C1 segment of cervical spinal cord (tissue), 14 donors: ENCODE measurements around the gene STAT6.
A peak's percentile ranks its signal among the peaks of the same experiment; 100 is the strongest.

Experiments used
- DNase-seq, 14 donors: peaks; one replicate each; lab custom pipeline; 2025; lab: John Stamatoyannopoulos, UW

Gene STAT6

GRCh38 chr12:57146961-57147944, 36.1 kb upstream of the STAT6 start, which contains the start of gene LRP1-AS:
Gene LRP1-AS (minus strand): TSS chr12:57147619.
- peak in 6 of 14 donors; percentile 18 to 47 (median 40) for DNase-seq

DNA sequence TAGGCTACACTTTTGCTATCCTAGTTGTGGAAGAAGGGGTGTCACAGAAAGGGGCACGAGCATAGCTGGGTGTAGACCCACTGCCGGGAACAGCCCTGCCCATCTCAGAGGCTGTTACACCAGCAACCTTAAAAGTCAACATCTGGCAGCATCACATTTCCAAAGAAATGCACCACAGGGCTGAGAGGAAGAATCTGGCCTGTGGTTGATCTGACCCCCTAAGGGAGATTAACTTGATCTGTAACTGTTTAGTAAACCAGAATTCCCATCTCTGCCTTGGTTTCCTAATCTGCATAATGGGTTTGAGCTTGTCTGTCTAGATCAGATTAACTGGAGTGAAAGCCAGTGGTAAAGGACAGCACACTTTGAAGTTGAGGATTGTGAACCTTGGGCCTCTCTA, 34.9 kb upstream of the STAT6 start:
- DNase-seq, result no peak

GRCh38 chr12:57145460-57146059, 34.4 kb upstream of the STAT6 start:
- DNase-seq, result peak in 9 of 14 donors; percentile 18 to 55 (median 42)

DNA sequence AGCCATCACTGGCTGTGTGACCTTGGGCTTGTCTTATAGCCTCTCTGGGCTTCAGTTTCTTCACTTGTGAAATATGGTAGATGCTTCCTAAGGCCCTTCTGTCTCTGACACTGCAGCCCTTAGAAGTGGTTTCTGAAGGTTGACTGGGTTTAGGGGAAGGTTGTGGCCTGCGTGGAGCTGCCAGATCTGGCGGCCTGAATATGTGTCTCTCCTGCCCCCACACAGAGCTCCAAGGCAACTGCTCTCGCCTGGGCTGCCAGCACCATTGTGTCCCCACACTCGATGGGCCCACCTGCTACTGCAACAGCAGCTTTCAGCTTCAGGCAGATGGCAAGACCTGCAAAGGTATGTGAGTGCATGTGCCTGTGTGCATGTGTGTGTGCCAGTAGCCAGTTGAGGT, 32.3 kb upstream of the STAT6 start:
- DNase-seq, result peak in 1 of 14 donors; percentile 64

DNA sequence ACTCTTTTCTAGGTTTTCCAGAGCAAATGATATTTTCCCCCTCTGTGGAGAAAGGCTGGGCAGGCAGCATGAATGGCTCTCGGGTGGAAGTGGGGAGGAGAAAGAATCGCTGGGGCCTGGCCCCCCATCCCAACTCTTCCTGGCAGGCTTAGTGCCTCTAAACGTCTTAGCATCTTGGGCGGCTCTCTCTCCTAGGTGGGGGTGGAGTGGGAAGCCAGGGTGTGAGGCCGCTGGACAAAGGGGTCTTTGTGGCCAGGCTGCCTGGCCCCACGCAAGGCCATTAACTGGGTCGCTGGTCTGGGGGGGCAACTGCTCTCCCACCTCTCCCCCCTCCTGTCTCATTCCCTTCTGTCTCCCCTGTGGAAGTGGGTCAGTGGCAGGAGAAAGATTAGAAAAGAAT, 31.6 kb upstream of the STAT6 start:
- DNase-seq, result peak in 5 of 14 donors; percentile 37 to 48 (median 44)

GRCh38 chr12:57142121-57142520, 31.0 kb upstream of the STAT6 start:
- DNase-seq, result no peak

GRCh38 chr12:57141249-57141648, 30.1 kb upstream of the STAT6 start:
- no peak for DNase-seq

GRCh38 chr12:57139796-57140649, 28.9 kb upstream of the STAT6 start:
- no peak for DNase-seq

DNA sequence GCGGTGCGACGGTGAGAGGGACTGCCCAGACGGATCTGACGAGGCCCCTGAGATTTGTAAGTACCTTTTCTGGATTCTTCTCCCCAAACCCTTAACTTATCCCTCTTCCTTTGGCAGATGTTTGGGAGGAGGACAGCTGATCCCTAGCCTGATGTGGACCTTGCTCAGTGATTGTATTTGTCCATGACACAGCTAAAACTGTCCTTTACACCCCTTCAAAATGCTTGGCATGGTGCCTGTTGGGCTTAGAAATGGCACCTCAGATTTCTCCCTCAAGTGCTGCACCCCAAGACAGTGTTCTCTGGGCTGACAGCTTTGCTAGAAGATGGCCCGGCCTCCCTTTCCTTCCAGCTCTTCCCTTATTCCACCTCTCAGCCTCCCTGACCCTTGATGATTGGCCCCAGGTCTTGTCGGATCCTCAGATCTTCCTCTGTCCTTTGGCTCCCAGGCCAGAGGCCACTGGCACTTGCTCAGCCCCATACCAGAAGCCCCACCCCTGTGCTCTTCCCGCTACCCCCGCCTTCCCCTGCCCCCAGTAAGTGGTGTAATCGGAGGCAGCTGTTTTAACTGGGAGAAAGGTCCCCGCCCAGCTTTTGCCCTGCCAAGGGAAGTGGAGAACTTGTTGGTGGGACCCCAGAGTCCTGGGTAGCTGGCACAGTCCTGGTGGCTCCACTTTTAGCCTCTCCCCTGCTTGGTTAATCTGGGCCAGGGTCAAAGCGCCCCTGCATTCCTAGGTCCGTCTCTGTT, 27.5 kb upstream of the STAT6 start:
- DNase-seq, result peak in 2 of 14 donors; percentile 29 to 71

GRCh38 chr12:57135527-57136326, 24.6 kb upstream of the STAT6 start:
- DNase-seq, result peak in 12 of 14 donors; percentile 25 to 86 (median 66)

- no peak for DNase-seq
These were observed 23.8 kb upstream of the STAT6 start for GRCh38 chr12:57134949-57135348.

- DNase-seq, result peak in 9 of 14 donors; percentile 28 to 67 (median 37)
These were observed 22.8 kb upstream of the STAT6 start for GRCh38 chr12:57133916-57134315.

- no peak for DNase-seq
These were observed 21.9 kb upstream of the STAT6 start for GRCh38 chr12:57133013-57133569.

- DNase-seq, result peak in 1 of 14 donors; percentile 22
These were observed 21.0 kb upstream of the STAT6 start for GRCh38 chr12:57131896-57132744.

- DNase-seq, result no peak
These were observed 19.8 kb upstream of the STAT6 start for GRCh38 chr12:57130941-57131340.

DNA sequence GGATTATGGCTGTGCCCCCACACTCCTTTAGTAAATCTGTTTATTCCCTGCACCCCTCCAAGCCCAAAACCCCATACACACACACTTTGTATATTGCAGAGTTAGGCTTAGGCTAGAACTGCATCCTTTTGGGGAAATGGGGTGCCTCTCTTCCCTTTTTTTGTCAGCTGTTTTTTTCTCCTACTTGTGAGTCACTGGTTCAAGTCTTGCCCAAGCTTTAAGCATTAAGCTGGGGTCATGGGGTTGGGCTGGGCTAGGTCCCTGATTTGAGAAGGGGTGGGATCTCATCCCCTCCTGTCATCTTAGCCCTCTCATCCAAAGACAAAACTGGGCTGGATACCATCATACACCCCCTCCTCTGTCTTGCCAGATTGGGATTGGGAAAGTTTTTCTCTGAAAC, 18.7 kb upstream of the STAT6 start:
- DNase-seq, result peak in 1 of 14 donors; percentile 47

- peak in 4 of 14 donors; percentile 34 to 47 (median 40) for DNase-seq
These were observed 18.2 kb upstream of the STAT6 start for GRCh38 chr12:57129321-57129842.

DNA sequence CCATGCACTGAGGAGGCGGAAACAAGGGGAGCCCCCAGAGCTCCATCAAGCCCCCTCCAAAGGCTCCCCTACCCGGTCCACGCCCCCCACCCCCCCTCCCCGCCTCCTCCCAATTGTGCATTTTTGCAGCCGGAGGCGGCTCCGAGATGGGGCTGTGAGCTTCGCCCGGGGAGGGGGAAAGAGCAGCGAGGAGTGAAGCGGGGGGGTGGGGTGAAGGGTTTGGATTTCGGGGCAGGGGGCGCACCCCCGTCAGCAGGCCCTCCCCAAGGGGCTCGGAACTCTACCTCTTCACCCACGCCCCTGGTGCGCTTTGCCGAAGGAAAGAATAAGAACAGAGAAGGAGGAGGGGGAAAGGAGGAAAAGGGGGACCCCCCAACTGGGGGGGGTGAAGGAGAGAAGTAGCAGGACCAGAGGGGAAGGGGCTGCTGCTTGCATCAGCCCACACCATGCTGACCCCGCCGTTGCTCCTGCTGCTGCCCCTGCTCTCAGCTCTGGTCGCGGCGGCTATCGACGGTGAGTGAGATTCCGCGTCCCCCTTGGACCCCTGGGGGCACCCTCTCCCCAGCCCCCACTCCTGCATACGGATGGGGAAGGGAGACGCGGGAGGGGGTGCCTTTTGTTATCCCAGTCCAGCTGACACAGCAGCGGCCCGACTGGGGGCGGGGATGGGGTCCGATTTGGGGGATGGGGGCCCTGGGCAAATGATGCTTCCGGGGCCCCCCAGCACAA, 17.5 kb upstream of the STAT6 start:
- peak in 1 of 14 donors; percentile 40 for DNase-seq
